Sigmoid colon (tissue), 4 donors: Measurements from ENCODE around the gene EDRF1.

Experiments used
- EP300 ChIP-seq, 4 donors: sonication (generic); formaldehyde crosslinking; IDR thresholded peaks; one replicate each; pipeline ENCODE4 v1.6.1; 2017; ENCODE audit warnings: antibody characterized with exemption in 4 of 4
- POLR2A ChIP-seq, 2 donors: fragments of 450-650 bp; IDR thresholded peaks; one replicate each; pipeline ENCODE4 v1.6.1; 2016; ENCODE audit warnings: antibody characterized with exemption in 2 of 2, mild to moderate bottlenecking in 2 of 2, moderate library complexity in 2 of 2
- POLR2AphosphoS5 ChIP-seq, 4 donors: sonication (generic); formaldehyde crosslinking; IDR thresholded peaks; one replicate each; pipeline ENCODE4 v1.6.1; 2017; ENCODE audit warnings: antibody characterized with exemption in 4 of 4
- TF ChIP-seq, protein P1 (sequence below), 4 experiments: fragments of 450-650 bp in 3 of 4; fragments of 200-600 bp in 1 of 4; IDR thresholded peaks; one replicate each; pipeline ENCODE4 v1.5.1; 2016 to 2019; ENCODE audit warnings: antibody characterized with exemption in 4 of 4, mild to moderate bottlenecking in 3 of 4, moderate library complexity in 2 of 4

DNA sequence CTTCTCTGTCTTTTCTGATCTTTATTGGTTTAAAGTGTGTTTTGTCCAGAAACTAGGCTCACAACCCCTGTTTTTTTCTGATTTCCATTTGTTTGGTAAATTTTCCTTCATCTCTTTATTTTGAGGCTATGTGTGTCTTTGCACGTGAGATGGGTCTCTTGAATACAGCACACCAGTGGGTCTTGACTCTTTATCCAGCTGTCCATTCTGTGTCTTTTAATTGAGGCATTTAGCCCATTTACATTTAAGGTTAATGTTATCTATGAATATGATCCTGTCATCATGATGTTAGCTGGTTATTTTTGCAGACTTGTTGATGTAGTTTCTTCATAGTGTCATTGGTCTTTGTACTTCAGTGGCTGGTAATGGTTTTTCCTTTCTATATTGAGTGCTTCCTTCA lies 46.6 kb upstream of the EDRF1 start:
- TF ChIP-seq, protein P1, sequence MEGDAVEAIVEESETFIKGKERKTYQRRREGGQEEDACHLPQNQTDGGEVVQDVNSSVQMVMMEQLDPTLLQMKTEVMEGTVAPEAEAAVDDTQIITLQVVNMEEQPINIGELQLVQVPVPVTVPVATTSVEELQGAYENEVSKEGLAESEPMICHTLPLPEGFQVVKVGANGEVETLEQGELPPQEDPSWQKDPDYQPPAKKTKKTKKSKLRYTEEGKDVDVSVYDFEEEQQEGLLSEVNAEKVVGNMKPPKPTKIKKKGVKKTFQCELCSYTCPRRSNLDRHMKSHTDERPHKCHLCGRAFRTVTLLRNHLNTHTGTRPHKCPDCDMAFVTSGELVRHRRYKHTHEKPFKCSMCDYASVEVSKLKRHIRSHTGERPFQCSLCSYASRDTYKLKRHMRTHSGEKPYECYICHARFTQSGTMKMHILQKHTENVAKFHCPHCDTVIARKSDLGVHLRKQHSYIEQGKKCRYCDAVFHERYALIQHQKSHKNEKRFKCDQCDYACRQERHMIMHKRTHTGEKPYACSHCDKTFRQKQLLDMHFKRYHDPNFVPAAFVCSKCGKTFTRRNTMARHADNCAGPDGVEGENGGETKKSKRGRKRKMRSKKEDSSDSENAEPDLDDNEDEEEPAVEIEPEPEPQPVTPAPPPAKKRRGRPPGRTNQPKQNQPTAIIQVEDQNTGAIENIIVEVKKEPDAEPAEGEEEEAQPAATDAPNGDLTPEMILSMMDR (IDR thresholded peaks at IDR 0.05), result no peak
- TF ChIP-seq POLR2AphosphoS5 (IDR thresholded peaks at IDR 0.05), result no peak
- TF ChIP-seq EP300 (IDR thresholded peaks at IDR 0.05), result no peak
- TF ChIP-seq POLR2A (IDR thresholded peaks at IDR 0.05), result no peak
